BJ (cell line): Measurements from ENCODE around the gene MVB12B. TPM values are rescaled to one million over a fixed set of nuclear protein-coding genes. Genes with fewer than 3 reads are reported as not detected.
"Not testable (repeated sequence)": the region's sequence is repeated elsewhere in the genome, so short reads cannot be mapped to it uniquely, and the experiment has no call there.

Experiments
- CTCF ChIA-PET: fragments of 350-600 bp; formaldehyde crosslinking; extraction: SDS; loops from one replicate; lab custom pipeline; 2021; ENCODE audit warnings: antibody characterized with exemption, inconsistent platforms; lab: Yijun Ruan, JAX
- POLR2A ChIA-PET: fragments of 300-600 bp; sonication (Branson Sonifier 250); formaldehyde crosslinking; extraction: SDS; loops from one replicate; lab custom pipeline; 2021; ENCODE audit warnings: antibody characterized with exemption; lab: Charles Lee
- DNase-seq: peaks from one replicate; pipeline ENCODE4 v3.0.0-alpha.2; 2011; ENCODE audit warnings: low read depth
- H3K27me3 ChIP-seq: 2 replicates; pipeline ENCODE4 v1.6.0; 2011; ENCODE audit warnings: low read length; ENCODE audit not compliant: control insufficient read depth, insufficient read depth
- H3K36me3 ChIP-seq: 2 replicates; pipeline ENCODE4 v1.5.1; 2011; ENCODE audit warnings: low read length; ENCODE audit not compliant: control insufficient read depth, insufficient read depth
- H3K4me3 ChIP-seq: 2 replicates; pipeline ENCODE4 v1.5.1; 2011; ENCODE audit warnings: low read depth, mild to moderate bottlenecking, control low read depth, low read length
- CTCF ChIP-seq: IDR thresholded peaks from 2 replicates; pipeline ENCODE4 v1.5.1; 2011; ENCODE audit warnings: low read depth, mild to moderate bottlenecking, control low read depth, inconsistent platforms, low read length, moderate library complexity; ENCODE audit not compliant: insufficient read depth
- polyA plus RNA-seq: library from polyadenylated mRNA; depleted of rRNA; stranded (reverse); fragments of >200 nt; gene quantifications from 2 replicates; pipeline ENCODE4 v1.2.3, GENCODE V29; 2011
- small RNA-seq: library from RNA; depleted of rRNA; stranded (forward); fragments of <200 nt; gene quantifications from one replicate; pipeline ENCODE3, GENCODE V24; 2012; ENCODE audit warnings: low replicate concordance, low read depth; ENCODE audit not compliant: insufficient read length

Gene MVB12B
- polyA plus RNA-seq, 1 experiment, result 2.7 TPM

GRCh38 chr9:126554292-126554691 is 227.7 kb downstream of the MVB12B start:
- H3K4me3 ChIP-seq, result no peak overlapping the region
- TF ChIP-seq CTCF, result no peak
- ChIA-PET POLR2A (no interaction called here), CTCF (interaction anchor here (5.2 to 12.6 kb wide), 2 partner anchors 39 to 55 kb away, joined by 50 to 209 read pairs; no protein-coding TSS in a partner anchor)
- no peak for DNase-seq
- peaks cover 4% of the 10 kb centered on the region for H3K27me3 ChIP-seq
- H3K36me3 ChIP-seq, result no peaks in the 10 kb centered on the region

GRCh38 chr9:126555421-126555820 is 228.8 kb downstream of the MVB12B start:
- DNase-seq, H3K27me3 ChIP-seq, H3K36me3 ChIP-seq, H3K4me3 ChIP-seq: not testable (repeated sequence)
- ChIA-PET POLR2A (interaction anchor here (0.6 kb wide), 1 partner anchor 158 kb away, joined by 5 read pairs; no protein-coding TSS in a partner anchor), CTCF (interaction anchor here (3.4 to 12.6 kb wide), 3 partner anchors 23 to 56 kb away, joined by 15 to 209 read pairs (median 50); no protein-coding TSS in a partner anchor)
- TF ChIP-seq CTCF, result peak; percentile 23; the same call in 1 of the 2 replicates

Small RNA genes within 50 kb of the gene (small RNA-seq; reads per million reads assigned to genes)
- gene RF00108, result not detected
